Activated effector memory CD4-positive, alpha-beta T cell treated with anti-CD3 and anti-CD28 coated beads, Interleukin-2, amount 50 U/mL, for 16 hours (primary cell): ENCODE measurements around the gene ALDH1A2.
"Not testable (repeated sequence)": the region's sequence is repeated elsewhere in the genome, so short reads cannot be mapped to it uniquely, and the experiment has no call there.

Source experiments
- DNase-seq: peaks from one replicate; pipeline ENCODE4 v3.0.0-alpha.2; 2020

ALDH1A2 gene

GRCh38 chr15:58065445-58066041 lies at the start of gene ALDH1A2:
ALDH1A2 (minus strand) TSS chr15:58065711; CDS start chr15:58065650, 61 bp downstream.
- peak; percentile 62 for DNase-seq

GRCh38 chr15:58114812-58115211 lies 49.3 kb upstream of the ALDH1A2 start:
- no peak for DNase-seq

GRCh38 chr15:58114388-58114787 lies 48.9 kb upstream of the ALDH1A2 start:
- DNase-seq, result no peak

GRCh38 chr15:58113358-58113757 lies 47.8 kb upstream of the ALDH1A2 start:
- DNase-seq, result not testable (repeated sequence)

GRCh38 chr15:58111718-58112104 lies 46.2 kb upstream of the ALDH1A2 start:
- no peak for DNase-seq

GRCh38 chr15:58110999-58111717 lies 45.6 kb upstream of the ALDH1A2 start:
- no peak for DNase-seq

GRCh38 chr15:58109419-58109818 lies 43.9 kb upstream of the ALDH1A2 start:
- DNase-seq, result no peak

GRCh38 chr15:58108117-58108516 lies 42.6 kb upstream of the ALDH1A2 start:
- DNase-seq, result no peak

GRCh38 chr15:58103482-58103881 lies 38.0 kb upstream of the ALDH1A2 start:
- DNase-seq, result no peak

GRCh38 chr15:58096529-58097084 lies 31.1 kb upstream of the ALDH1A2 start:
- no peak for DNase-seq

GRCh38 chr15:58095415-58095814 lies 29.9 kb upstream of the ALDH1A2 start:
- no peak for DNase-seq

- DNase-seq, result no peak
Measured at GRCh38 chr15:58087871-58088270, 22.4 kb upstream of the ALDH1A2 start.

- no peak for DNase-seq
Measured at GRCh38 chr15:58086491-58086890, 21.0 kb upstream of the ALDH1A2 start.

GRCh38 chr15:58083526-58083925 lies 18.0 kb upstream of the ALDH1A2 start:
- no peak for DNase-seq

- no peak for DNase-seq
Measured at GRCh38 chr15:58081891-58082290, 16.4 kb upstream of the ALDH1A2 start.

GRCh38 chr15:58081456-58081855 lies 15.9 kb upstream of the ALDH1A2 start:
- no peak for DNase-seq

GRCh38 chr15:58080959-58081358 lies 15.4 kb upstream of the ALDH1A2 start:
- DNase-seq, result not testable (repeated sequence)

- DNase-seq, result no peak
Measured at GRCh38 chr15:58080398-58080797, 14.9 kb upstream of the ALDH1A2 start.

GRCh38 chr15:58078591-58078990 lies 13.1 kb upstream of the ALDH1A2 start:
- no peak for DNase-seq

- DNase-seq, result no peak
Measured at GRCh38 chr15:58077427-58077826, 11.9 kb upstream of the ALDH1A2 start.

GRCh38 chr15:58074452-58074851 lies 8.9 kb upstream of the ALDH1A2 start:
- no peak for DNase-seq

GRCh38 chr15:58070801-58071418 lies 5.4 kb upstream of the ALDH1A2 start:
- DNase-seq, result peak; percentile 74

- no peak for DNase-seq
Measured at GRCh38 chr15:58069008-58069407, 3.5 kb upstream of the ALDH1A2 start.
